SH-SY5Y (cell line): ENCODE results near the gene SIDT1.

Experiments
- GATA2 ChIP-seq: IDR thresholded peaks from 2 replicates; pipeline ENCODE4 v1.6.1; 2011; ENCODE audit warnings: mild to moderate bottlenecking, low read depth, low read length
- GATA3 ChIP-seq: IDR thresholded peaks from 2 replicates; pipeline ENCODE4 v1.6.1; 2011; ENCODE audit warnings: low read depth, mild to moderate bottlenecking, low read length, moderate library complexity

GRCh38 chr3:113614402-113614801, 82.0 kb downstream of the SIDT1 start:
- no peak for TF ChIP-seq GATA2
- no peak for TF ChIP-seq GATA3
